Measurements from ENCODE around the gene TMEM86A. TPM values are rescaled to one million over a fixed set of nuclear protein-coding genes. Genes with fewer than 3 reads are reported as not detected.
A peak's percentile ranks its signal among the peaks of the same experiment; 100 is the strongest.
"Not testable (repeated sequence)": the region's sequence is repeated elsewhere in the genome, so short reads cannot be mapped to it uniquely, and the experiment has no call there.

TMEM86A gene
- polyA plus RNA-seq (ENCODE audit: insufficient read length in 4 of 4), result 1 to 10 TPM; 5.8 to 8.3 (median 7.2) TPM

DNA sequence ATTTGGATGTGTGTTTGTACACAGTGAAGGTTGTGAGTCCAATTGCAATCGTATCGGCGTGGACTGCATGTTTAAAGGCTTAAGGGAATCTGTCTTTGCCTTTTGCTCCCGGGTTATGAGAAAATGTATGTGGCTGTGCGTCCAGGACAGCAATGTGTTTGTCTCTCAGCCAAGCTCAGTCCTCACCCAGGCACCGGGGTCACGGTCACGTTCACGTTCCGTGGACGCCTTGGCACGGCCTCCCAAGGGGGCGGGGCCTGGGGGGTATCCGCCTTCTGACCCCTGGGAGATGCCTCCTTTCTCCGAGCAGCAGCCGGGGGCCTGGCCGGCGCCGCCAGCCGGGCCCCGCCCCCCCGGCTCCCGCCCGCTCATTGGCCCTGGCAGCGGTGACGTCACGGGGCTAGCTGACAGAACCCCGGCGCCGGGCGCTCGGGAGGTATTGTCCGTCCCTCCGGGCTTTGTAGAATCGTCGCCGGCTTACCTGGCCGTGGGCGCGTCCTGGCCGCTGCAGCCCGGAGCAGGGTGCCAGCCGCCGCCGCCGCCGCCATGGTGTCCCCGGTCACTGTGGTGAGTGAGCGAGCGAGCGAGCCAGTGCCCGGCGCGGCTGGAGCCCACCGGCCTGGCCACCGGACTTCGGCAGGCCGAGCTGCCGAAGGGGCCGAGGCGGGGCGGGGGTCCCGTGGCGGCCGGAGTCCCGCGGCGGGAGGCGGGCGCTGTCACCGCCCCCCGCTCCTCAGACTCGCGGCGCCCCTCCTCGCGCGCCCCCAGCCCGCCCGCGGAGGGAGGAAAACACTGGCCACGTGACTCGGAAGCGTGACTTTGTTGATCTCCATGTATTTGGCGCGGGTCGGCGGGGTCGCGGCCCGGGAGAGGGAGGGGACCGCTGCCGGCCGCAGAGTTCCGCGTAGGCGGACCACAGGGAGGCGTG lies at the start of gene TMEM86A:
TMEM86A (plus strand) TSS at position 439 of the 928 bp plus-strand sequence; CDS start at position 547, 108 bp downstream.
- DNase-seq (ENCODE audit: low read depth in 4 of 4, low spot score in 3 of 4), result peak in 2 of 4 donors; percentile 83 to 84

- no peak for DNase-seq (ENCODE audit: low read depth in 4 of 4, low spot score in 3 of 4)
Observed at GRCh38 chr11:18650353-18650752, 48.2 kb upstream of the TMEM86A start.

DNA sequence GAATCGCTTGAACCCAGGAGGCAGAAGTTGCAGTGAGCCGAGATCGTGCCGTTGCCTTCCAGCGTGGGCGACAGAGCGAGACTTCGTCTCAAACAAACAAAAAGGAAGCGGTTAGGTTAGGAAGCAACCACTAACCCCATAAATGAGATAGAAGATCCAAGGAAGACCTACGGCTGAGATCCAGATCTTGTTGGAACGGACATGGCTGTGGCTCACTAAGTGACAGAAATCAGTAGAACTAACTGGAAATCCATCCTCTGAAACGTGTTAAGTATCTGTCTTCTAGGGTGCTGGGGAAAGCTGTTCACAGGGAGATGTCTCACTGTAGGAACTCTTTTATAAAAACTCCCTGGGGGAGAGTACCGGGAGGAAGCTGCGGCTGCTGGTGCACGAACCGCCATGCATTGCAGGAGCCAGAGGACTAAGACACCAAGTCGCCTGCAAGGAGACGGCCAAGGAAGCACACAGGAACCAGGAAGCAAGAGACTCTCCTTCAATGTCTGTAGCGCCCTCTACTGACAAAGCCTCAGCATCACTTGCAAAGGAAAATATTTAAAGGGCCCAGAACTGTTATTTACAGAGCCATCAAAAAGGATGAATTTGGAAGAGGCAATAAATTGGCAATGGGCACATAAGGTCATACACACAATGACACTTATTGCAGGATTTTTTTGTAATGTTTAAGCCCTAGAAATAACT lies 47.6 kb upstream of the TMEM86A start:
- no peak for DNase-seq (ENCODE audit: low read depth in 4 of 4, low spot score in 3 of 4)

- DNase-seq (ENCODE audit: low read depth in 4 of 4, low spot score in 3 of 4), result no peak
Observed at GRCh38 chr11:18657673-18658072, 40.9 kb upstream of the TMEM86A start.

- not testable (repeated sequence) for DNase-seq (ENCODE audit: low read depth in 4 of 4, low spot score in 3 of 4)
Observed at GRCh38 chr11:18665353-18665872, 33.2 kb upstream of the TMEM86A start.

- no peak for DNase-seq (ENCODE audit: low read depth in 4 of 4, low spot score in 3 of 4)
Observed at GRCh38 chr11:18668131-18668530, 30.4 kb upstream of the TMEM86A start.

- DNase-seq (ENCODE audit: low read depth in 4 of 4, low spot score in 3 of 4), result no peak
Observed at GRCh38 chr11:18669219-18669596, 29.4 kb upstream of the TMEM86A start.

DNA sequence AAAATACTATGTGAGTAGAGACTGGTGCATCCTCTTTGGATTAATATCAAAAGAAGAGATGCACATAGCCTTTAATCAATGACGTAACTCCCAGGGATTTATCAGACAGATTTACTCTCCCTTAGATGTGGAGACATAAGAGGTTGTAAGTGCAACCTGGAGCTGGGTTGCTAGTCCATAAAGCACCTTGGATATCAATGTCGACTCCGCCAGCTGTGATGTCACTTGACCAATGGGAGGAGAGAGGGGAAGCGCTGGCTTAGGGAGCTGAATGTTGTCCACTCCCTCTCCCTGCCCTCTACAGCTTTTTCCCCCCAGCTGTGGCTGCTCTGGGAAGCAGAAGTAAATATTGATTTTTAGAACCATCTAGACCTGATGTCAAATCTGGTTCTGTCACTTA lies 28.9 kb upstream of the TMEM86A start:
- no peak for DNase-seq (ENCODE audit: low read depth in 4 of 4, low spot score in 3 of 4)

DNA sequence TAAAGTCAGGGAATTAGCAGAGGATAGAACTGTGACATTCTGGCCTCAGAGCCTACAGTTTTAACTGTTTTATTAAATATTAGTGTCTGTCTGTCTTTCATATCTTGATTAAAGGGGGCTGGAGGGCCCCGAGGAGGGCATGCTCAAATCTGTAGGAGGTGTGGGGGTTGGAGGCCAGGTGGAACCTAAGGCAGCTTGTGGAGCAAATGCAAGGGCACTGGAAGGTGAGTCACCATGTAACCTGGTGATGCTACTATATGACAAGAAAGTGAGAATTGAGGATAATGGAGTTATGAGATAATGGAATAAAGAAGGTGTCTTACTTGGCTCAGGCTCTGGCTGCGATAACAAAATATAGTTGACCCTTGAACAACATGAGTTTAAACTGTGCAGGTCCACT lies 27.3 kb upstream of the TMEM86A start:
- DNase-seq (ENCODE audit: low read depth in 4 of 4, low spot score in 3 of 4), result no peak

DNA sequence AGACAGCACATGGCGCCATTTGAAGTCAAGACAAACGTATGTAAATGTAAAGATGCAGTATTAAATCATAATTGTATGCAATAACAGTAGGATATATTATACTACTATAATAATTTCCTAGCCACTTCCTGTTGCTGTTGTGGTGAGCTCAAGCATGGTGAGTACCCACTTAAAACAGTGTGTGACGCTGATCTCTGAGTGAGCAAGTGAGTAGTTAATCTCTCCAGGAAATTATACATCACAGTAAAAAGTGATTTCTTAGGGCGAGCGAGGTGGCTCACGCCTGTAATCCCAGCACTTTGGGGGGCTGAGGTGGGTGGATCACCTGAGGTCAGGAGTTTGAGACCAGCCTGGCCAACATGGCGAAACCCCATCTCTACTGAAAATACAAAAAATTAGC lies 26.4 kb upstream of the TMEM86A start:
- DNase-seq (ENCODE audit: low read depth in 4 of 4, low spot score in 3 of 4), result not testable (repeated sequence)

DNA sequence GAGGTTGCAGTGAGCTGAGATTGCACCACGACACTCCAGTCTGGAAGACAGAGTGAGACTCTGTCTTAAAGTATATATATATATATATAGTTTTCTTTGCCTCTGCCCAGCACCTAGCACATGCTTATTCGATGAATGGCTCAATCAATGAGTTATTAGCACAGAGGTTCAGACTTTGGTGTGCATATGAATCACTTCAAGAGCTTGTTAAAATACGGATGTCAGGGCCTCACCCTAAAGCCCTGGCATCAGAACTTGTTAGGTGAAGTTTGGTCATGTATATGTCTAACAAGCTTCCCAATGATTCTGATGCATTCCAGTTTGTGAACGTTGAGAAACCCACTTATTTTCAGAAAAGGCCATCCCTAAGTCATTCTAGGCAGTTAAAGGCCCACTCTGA lies 21.8 kb upstream of the TMEM86A start:
- no peak for DNase-seq (ENCODE audit: low read depth in 4 of 4, low spot score in 3 of 4)

GRCh38 chr11:18677560-18677959 lies 21.0 kb upstream of the TMEM86A start:
- no peak for DNase-seq (ENCODE audit: low read depth in 4 of 4, low spot score in 3 of 4)

GRCh38 chr11:18681949-18682348 lies 16.6 kb upstream of the TMEM86A start:
- DNase-seq (ENCODE audit: low read depth in 4 of 4, low spot score in 3 of 4), result not testable (repeated sequence)

DNA sequence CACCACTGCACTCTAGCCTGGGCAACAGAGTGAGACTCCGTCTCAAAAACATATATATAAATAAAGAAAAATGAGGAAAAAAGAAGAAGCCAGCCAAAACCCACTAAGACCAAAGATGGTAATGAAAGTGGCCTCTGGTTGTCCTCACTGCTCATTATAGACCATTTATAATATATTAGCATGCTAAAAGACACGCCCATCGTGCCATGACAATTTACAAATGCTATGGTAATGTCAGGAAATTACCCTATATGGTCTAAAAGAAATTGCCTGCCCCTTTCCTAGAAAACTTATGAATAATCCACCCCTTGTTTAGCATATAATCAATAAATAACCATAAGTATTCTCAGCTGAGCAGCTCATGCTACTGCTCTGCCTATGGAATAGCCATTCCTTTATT lies 16.1 kb upstream of the TMEM86A start:
- no peak for DNase-seq (ENCODE audit: low read depth in 4 of 4, low spot score in 3 of 4)

GRCh38 chr11:18684267-18684666 lies 14.3 kb upstream of the TMEM86A start:
- no peak for DNase-seq (ENCODE audit: low read depth in 4 of 4, low spot score in 3 of 4)

- not testable (repeated sequence) for DNase-seq (ENCODE audit: low read depth in 4 of 4, low spot score in 3 of 4)
Observed at GRCh38 chr11:18691467-18692140, 7.0 kb upstream of the TMEM86A start.

- DNase-seq (ENCODE audit: low read depth in 4 of 4, low spot score in 3 of 4), result no peak
Observed at GRCh38 chr11:18692941-18693760, 5.4 kb upstream of the TMEM86A start.

DNA sequence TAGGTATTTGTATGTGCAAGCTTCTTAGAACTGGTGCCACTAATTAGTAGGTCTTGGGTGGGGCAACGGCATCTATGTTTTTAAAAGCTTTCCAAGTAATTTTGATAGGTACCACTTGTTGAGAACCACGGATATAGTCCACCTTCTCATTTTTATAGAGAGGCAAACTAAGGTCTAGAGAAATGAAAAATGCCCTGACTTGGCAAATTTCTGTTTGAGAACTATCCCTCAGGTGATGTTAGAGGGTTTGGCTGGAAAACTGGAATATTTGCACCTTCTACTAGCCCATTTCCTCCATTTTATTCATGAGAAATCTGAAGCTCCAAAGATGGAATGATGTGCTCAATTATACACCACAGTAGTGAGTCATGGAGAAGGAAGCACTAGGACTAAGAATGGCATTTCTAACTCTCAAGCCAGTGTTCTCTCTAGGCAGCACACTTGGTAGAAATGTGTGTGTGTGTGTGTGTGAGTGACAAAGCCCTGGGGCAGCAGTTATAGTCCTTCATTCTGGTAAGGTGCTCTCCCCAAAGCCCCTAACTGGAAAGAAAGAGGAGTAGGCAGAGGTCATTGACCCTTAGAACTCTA lies 1.8 kb upstream of the TMEM86A start:
- DNase-seq (ENCODE audit: low read depth in 4 of 4, low spot score in 3 of 4), result no peak

- DNase-seq (ENCODE audit: low read depth in 4 of 4, low spot score in 3 of 4), result no peak
Observed at GRCh38 chr11:18697576-18697975, 1.0 kb upstream of the TMEM86A start.

DNA sequence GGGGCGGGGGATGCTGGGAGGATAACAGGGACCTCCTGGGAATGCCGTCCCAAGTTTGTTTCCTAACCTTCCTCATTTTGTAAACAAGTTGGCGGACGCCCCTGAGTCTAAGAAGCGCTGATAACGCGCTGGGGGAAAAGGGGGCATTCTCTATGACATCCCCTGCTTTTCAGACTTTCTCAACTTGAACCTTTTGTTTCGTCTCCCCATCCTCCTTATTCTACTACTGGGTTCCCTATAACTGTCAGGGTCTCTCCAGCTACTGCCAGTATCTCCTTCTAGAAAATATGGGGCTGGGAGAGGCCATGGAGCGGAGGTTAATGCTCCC lies 654 bp downstream of the TMEM86A start:
- no peak for DNase-seq (ENCODE audit: low read depth in 4 of 4, low spot score in 3 of 4)

Measured in left renal pelvis (tissue), 4 donors.